Neutrophil (primary cell): ENCODE measurements around the gene NTN3.
A peak's percentile ranks its signal among the peaks of the same experiment; 100 is the strongest.

Experiments used
- H3K27ac ChIP-seq: fragments of 200-600 bp; sonication (generic); 2 replicates; pipeline ENCODE4 v1.5.1; 2016; ENCODE audit warnings: mild to moderate bottlenecking, moderate library complexity
- H3K27me3 ChIP-seq: fragments of 200-600 bp; sonication (generic); 2 replicates; pipeline ENCODE4 v1.6.0; 2016; ENCODE audit warnings: mild to moderate bottlenecking
- H3K36me3 ChIP-seq: fragments of 200-600 bp; sonication (generic); 2 replicates; pipeline ENCODE4 v1.5.1; 2017
- H3K4me1 ChIP-seq, 2 experiments: fragments of 200-600 bp in 1 of 2; sonication (generic) in 1 of 2; 1 replicate in 1 of 2; 2 replicates in 1 of 2; pipeline versions ENCODE4 v1.5.1 to v1.6.1; 2013 to 2016; ENCODE audit warnings: low read depth in 1 of 2, low read length in 1 of 2, mild to moderate bottlenecking in 1 of 2, moderate library complexity in 1 of 2; ENCODE audit not compliant: control insufficient read depth in 1 of 2, insufficient read depth in 1 of 2
- H3K4me3 ChIP-seq, 2 experiments: fragments of 200-600 bp in 1 of 2; sonication (generic) in 1 of 2; 1 replicate in 1 of 2; 2 replicates in 1 of 2; pipeline ENCODE4 v1.5.1; 2013 to 2016; ENCODE audit warnings: low read depth in 1 of 2, low read length in 1 of 2, mild to moderate bottlenecking in 1 of 2, moderate library complexity in 1 of 2
- H3K9me3 ChIP-seq: fragments of 200-600 bp; sonication (generic); 2 replicates; pipeline ENCODE4 v1.5.1; 2016
- CTCF ChIP-seq: fragments of 200-600 bp; sonication (generic); IDR thresholded peaks from 2 replicates; pipeline ENCODE4 v1.5.1; 2016; ENCODE audit warnings: antibody characterized with exemption

The NTN3 gene

GRCh38 chr16:2520097-2520783 is 49.1 kb downstream of the NTN3 start, which contains the start of gene AMDHD2:
Gene AMDHD2 (plus strand): TSS chr16:2520371. CDS start chr16:2520459, 88 bp downstream.
- TF ChIP-seq CTCF, result peak; percentile 30
- Histone ChIP-seq H3K27ac (peak within 1 kb of the TSS; percentile 100), H3K36me3 (peaks cover 33% of the 10 kb centered on the region), H3K4me1 (peaks cover 79 to 83% of the 10 kb centered on the region in 2 experiments), H3K27me3 (no peaks in the 10 kb centered on the region), H3K9me3 (no peaks in the 10 kb centered on the region), H3K4me3 (peak within 1 kb of the TSS; percentile 73 to 77)

GRCh38 chr16:2520784-2521531 is 49.9 kb downstream of the NTN3 start:
- peak; percentile 45 for TF ChIP-seq CTCF

More at GRCh38 chr16:2520784-2521531, 49.9 kb downstream of the NTN3 start:
- Histone ChIP-seq H3K27me3 (no peaks in the 10 kb centered on the region), H3K27ac (peak overlapping the region; percentile 100), H3K36me3 (peaks cover 33% of the 10 kb centered on the region), H3K4me3 (peak overlapping the region; percentile 73 to 77), H3K9me3 (no peaks in the 10 kb centered on the region), H3K4me1 (peaks cover 79 to 83% of the 10 kb centered on the region in 2 experiments)
